Stimulated activated CD8-positive, alpha-beta memory T cell treated with anti-CD3 and anti-CD28 coated beads, Interleukin-7, amount 100 ng/mL, for 1 hour (primary cell): ENCODE data around the gene HOXD12.

Experiments used
- DNase-seq, 2 donors: peaks; one replicate each; pipeline ENCODE4 v3.0.0-alpha.2; 2020; ENCODE audit warnings: low read depth in 2 of 2

Gene HOXD12

GRCh38 chr2:176105730-176106580 lies 6.4 kb downstream of the HOXD12 start:
- no peak for DNase-seq

GRCh38 chr2:176106581-176107539 lies 7.3 kb downstream of the HOXD12 start, which contains the start of gene HOXD11:
Gene HOXD11, plus strand, starts transcription at chr2:176107280. Its CDS starts 76 bp downstream, at chr2:176107356.
- no peak for DNase-seq

- no peak for DNase-seq
Observed at GRCh38 chr2:176107731-176108181, 8.2 kb downstream of the HOXD12 start.

- no peak for DNase-seq
Observed at GRCh38 chr2:176109192-176109901, 9.8 kb downstream of the HOXD12 start.

GRCh38 chr2:176109946-176110345 lies 10.4 kb downstream of the HOXD12 start:
- DNase-seq, result no peak

GRCh38 chr2:176110415-176111308 lies 11.1 kb downstream of the HOXD12 start:
- DNase-seq, result no peak

GRCh38 chr2:176111309-176111663 lies 11.7 kb downstream of the HOXD12 start:
- no peak for DNase-seq

GRCh38 chr2:176111846-176112374 lies 12.3 kb downstream of the HOXD12 start:
- no peak for DNase-seq

GRCh38 chr2:176112375-176113302 lies 13.0 kb downstream of the HOXD12 start:
- DNase-seq, result no peak

GRCh38 chr2:176114120-176114929 lies 14.7 kb downstream of the HOXD12 start:
- no peak for DNase-seq

- no peak for DNase-seq
Observed at GRCh38 chr2:176114930-176115625, 15.5 kb downstream of the HOXD12 start.

GRCh38 chr2:176115883-176116813 lies 16.6 kb downstream of the HOXD12 start, which contains the start of gene HOXD10:
Gene HOXD10, plus strand, starts transcription at chr2:176116778. Its CDS starts 56 bp downstream, at chr2:176116834.
- DNase-seq, result no peak

GRCh38 chr2:176117162-176117822 lies 17.7 kb downstream of the HOXD12 start:
- DNase-seq, result no peak

GRCh38 chr2:176117823-176118371 lies 18.3 kb downstream of the HOXD12 start:
- no peak for DNase-seq

- no peak for DNase-seq
Observed at GRCh38 chr2:176118601-176119339, 19.2 kb downstream of the HOXD12 start.
